Islet of Langerhans (tissue), 1 donor: ENCODE data around the gene ACAP3.

Experiments
- FAIRE-seq: peaks from one replicate; lab custom pipeline; 2011; peaks lifted over from hg19 to GRCh38; lab: Jason Lieb, UNC

ACAP3 gene

GRCh38 chr1:1242461-1243265, 65.1 kb downstream of the ACAP3 start:
- FAIRE-seq = no peak
